ENCODE data around the gene HDAC6.
"Not testable (repeated sequence)": the region's sequence is repeated elsewhere in the genome, so short reads cannot be mapped to it uniquely, and the experiment has no call there.

HDAC6 gene

DNA sequence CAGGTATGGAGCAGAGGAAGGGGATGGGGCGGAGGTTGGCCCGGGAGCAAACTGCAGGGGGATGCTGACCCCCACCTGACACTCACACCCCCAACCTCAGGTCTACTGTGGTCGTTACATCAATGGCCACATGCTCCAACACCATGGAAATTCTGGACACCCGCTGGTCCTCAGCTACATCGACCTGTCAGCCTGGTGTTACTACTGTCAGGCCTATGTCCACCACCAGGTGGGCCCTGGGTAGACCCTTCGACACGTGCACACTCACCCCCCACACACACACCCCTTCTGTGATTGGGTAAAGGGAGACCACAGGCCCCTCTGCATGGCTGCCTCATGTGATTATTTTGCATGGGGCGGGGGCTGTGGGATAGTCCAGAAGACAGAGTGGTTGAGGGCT is 22.2 kb downstream of the HDAC6 start:
- DNase-seq (ENCODE audit: low read depth in 2 of 2) = no peak

GRCh38 chrX:48826135-48826875 is 24.4 kb downstream of the HDAC6 start, which contains the start of gene ERAS:
TSS of gene ERAS (plus strand) at chrX:48826513. CDS start at chrX:48829124, 2,611 bp downstream.
- no peak for DNase-seq (ENCODE audit: low read depth in 2 of 2)

DNA sequence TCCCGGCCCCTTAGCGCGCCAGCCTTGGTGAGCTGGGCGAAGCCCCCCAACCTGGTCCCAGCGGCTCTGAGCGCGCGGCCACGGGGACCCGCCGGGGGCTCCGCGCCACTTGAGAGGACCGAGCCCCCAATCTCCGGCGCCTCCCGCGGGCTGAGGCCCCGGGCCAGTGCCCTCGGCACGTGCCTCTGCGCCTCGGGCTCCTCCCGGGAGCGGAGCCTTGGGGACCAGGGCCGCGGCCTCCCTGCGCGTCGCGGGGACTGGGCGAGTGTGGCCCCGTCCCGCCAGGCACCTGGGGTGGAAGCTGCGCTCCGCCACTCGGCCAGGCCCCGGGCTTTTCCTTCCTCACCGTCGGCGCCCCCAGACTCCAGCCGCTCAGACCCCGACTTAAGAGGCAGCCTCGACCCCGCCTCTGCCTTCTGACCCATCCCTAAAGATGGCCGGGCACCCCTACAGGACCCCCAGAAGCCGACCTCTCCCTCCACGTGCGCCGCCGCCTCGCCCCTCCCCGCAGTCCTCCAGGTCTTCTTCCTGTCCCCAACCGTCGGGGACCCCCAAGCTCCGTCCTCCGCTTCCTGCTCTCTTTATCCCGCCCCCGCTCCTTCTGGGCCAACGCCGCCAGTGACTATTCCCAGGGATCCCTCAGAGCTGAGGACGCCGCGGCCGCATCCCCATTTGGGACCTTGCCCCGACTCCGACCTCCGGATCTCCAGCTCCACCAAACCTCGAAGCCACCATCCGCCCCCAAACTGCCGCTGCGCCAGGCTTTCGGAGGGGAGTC is 25.2 kb downstream of the HDAC6 start:
- no peak for DNase-seq (ENCODE audit: low read depth in 2 of 2)

- DNase-seq (ENCODE audit: low read depth in 2 of 2) = no peak
Observed at GRCh38 chrX:48827654-48827968, 25.7 kb downstream of the HDAC6 start.

GRCh38 chrX:48829016-48829735 is 27.3 kb downstream of the HDAC6 start:
- DNase-seq (ENCODE audit: low read depth in 2 of 2) = no peak

GRCh38 chrX:48831136-48831908 is 29.5 kb downstream of the HDAC6 start:
- DNase-seq (ENCODE audit: low read depth in 2 of 2) = no peak

DNA sequence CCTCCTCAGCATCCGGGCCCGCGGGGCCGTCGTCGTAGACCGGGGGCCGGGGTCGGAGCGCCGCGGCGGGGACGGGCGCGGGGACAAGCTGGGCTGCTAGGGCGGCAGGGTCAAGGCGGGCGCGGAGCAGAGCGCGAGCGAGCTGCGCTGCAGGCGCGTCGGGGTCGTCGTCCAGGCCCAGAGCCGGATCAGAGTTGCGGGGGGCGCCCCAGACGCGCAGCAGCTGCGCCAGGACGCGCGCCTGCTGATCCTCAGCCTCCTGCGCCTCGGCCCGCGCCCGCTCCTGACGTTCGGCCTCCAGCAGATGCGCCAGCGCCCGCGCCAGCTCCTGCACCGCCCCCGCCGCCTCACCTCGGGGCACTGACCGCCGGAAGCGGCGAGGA is 30.0 kb downstream of the HDAC6 start:
- DNase-seq (ENCODE audit: low read depth in 2 of 2) = no peak

GRCh38 chrX:48833542-48834138 is 31.8 kb downstream of the HDAC6 start:
- DNase-seq (ENCODE audit: low read depth in 2 of 2) = no peak

GRCh38 chrX:48834383-48834709 is 32.5 kb downstream of the HDAC6 start:
- no peak for DNase-seq (ENCODE audit: low read depth in 2 of 2)

GRCh38 chrX:48835524-48836329 is 33.9 kb downstream of the HDAC6 start, which contains the start of gene PCSK1N:
TSS of gene PCSK1N (minus strand) at chrX:48835610. CDS start at chrX:48835532, 78 bp downstream.
- DNase-seq (ENCODE audit: low read depth in 2 of 2) = peak; percentile 4 to 19

GRCh38 chrX:48839686-48840085 is 37.8 kb downstream of the HDAC6 start:
- DNase-seq (ENCODE audit: low read depth in 2 of 2) = no peak

DNA sequence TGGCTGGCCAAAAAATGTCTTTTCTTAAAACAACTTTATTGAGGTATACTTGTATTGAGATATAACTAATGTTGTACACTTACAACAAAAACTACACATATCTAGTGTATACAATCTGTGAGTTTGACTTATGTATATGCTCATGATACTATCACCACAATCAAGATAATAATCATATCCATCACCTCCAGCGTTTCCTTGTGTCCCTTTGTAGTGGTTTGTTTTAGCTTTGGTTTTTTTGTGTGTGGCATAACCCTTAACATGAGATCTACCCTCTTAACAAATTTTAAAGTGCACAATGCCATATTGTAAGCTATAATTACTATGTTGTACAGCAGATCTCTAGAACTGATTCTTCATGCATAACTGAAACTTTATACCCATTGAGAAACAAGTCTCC is 47.0 kb downstream of the HDAC6 start:
- no peak for DNase-seq (ENCODE audit: low read depth in 2 of 2)

DNA sequence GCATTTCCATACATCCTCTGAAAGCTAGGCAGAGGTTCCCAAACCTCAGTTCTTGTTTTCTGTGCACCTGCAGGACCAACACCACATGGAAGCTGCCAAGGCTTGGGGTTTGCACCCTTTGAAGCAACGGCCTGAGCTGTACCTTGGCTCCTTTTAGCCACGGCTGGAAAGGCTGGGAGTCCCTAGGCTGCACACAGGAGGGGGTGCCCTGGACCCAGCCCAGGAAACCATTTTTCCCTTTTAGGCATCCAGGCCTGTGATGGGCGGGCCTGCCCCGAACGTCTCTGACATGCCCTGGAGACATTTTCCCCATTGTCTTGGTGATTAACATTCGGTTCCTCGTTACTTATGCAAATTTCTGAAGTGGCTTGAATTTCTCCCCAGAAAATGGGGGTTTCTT is 51.0 kb downstream of the HDAC6 start:
- DNase-seq (ENCODE audit: low read depth in 2 of 2) = no peak

GRCh38 chrX:48853494-48853893 is 51.6 kb downstream of the HDAC6 start:
- not testable (repeated sequence) for DNase-seq (ENCODE audit: low read depth in 2 of 2)

GRCh38 chrX:48854121-48854804 is 52.4 kb downstream of the HDAC6 start:
- DNase-seq (ENCODE audit: low read depth in 2 of 2) = not testable (repeated sequence)

- DNase-seq (ENCODE audit: low read depth in 2 of 2) = no peak
Observed at GRCh38 chrX:48854898-48855297, 53.0 kb downstream of the HDAC6 start.

DNA sequence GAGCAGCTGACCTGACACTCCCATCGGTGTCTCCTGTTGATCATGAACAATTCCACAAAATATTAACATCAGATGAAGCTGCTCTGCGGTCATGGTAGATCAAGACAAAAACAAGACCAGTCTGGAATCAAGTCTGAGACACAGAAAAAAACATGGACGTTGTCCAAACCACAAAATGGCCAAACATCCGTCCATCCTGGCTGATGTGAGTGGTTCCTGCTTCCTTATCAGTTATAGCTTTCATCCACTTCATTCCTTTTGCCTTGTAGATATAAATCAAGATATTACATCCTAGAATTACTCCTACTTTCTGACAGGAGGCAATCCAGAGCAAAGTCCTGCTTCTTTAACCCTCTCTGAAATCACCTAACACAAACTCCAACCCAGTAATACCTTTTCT is 62.3 kb downstream of the HDAC6 start:
- no peak for DNase-seq (ENCODE audit: low read depth in 2 of 2)

GRCh38 chrX:48872017-48872416 is 70.2 kb downstream of the HDAC6 start:
- not testable (repeated sequence) for DNase-seq (ENCODE audit: low read depth in 2 of 2)
